ENCODE data around the gene RFX3. TPM values are rescaled to one million over a fixed set of nuclear protein-coding genes. Genes with fewer than 3 reads are reported as not detected.

The RFX3 gene
- 71.4 TPM for total RNA-seq

- peak; percentile 84 for DNase-seq
Measured at GRCh38 chr9:3525836-3526164, at the start of gene RFX3. Gene RFX3 (minus strand): TSS chr9:3526001. CDS start chr9:3395588, 130,413 bp downstream.

GRCh38 chr9:3571500-3571899, 45.7 kb upstream of the RFX3 start:
- DNase-seq: no peak

GRCh38 chr9:3569529-3569928, 43.7 kb upstream of the RFX3 start:
- DNase-seq: no peak

- DNase-seq: no peak
Measured at GRCh38 chr9:3567988-3568387, 42.2 kb upstream of the RFX3 start.

- no peak for DNase-seq
Measured at GRCh38 chr9:3553076-3553765, 27.4 kb upstream of the RFX3 start.

- no peak for DNase-seq
Measured at GRCh38 chr9:3549225-3549624, 23.4 kb upstream of the RFX3 start.

GRCh38 chr9:3548648-3549047, 22.8 kb upstream of the RFX3 start:
- DNase-seq: no peak

- DNase-seq: no peak
Measured at GRCh38 chr9:3541206-3541605, 15.4 kb upstream of the RFX3 start.

GRCh38 chr9:3534614-3535404, 9.0 kb upstream of the RFX3 start:
- no peak for DNase-seq

- no peak for DNase-seq
Measured at GRCh38 chr9:3532158-3532557, 6.4 kb upstream of the RFX3 start.

- DNase-seq: no peak
Measured at GRCh38 chr9:3528451-3528850, 2.6 kb upstream of the RFX3 start.

GRCh38 chr9:3526997-3527940, 1.5 kb upstream of the RFX3 start:
- DNase-seq: peak; percentile 56

- DNase-seq: peak; percentile 86
Measured at GRCh38 chr9:3526165-3526996, 580 bp upstream of the RFX3 start.

- peak; percentile 57 for DNase-seq
Measured at GRCh38 chr9:3525096-3525835, 535 bp downstream of the RFX3 start.

GRCh38 chr9:3521966-3522365, 3.8 kb downstream of the RFX3 start:
- DNase-seq: no peak

GRCh38 chr9:3520564-3520963, 5.2 kb downstream of the RFX3 start:
- DNase-seq: no peak

GRCh38 chr9:3517377-3518048, 8.3 kb downstream of the RFX3 start:
- DNase-seq: no peak

GRCh38 chr9:3516667-3517330, 9.0 kb downstream of the RFX3 start:
- no peak for DNase-seq

- no peak for DNase-seq
Measured at GRCh38 chr9:3515405-3515804, 10.4 kb downstream of the RFX3 start.

- DNase-seq: no peak
Measured at GRCh38 chr9:3514786-3515185, 11.0 kb downstream of the RFX3 start.

All from occipital lobe (tissue), 2 donors.